Ureter (tissue), 1 donor: ENCODE results near the gene IFITM1. TPM values are rescaled to one million over a fixed set of nuclear protein-coding genes. Genes with fewer than 3 reads are reported as not detected.
A peak's percentile ranks its signal among the peaks of the same experiment; 100 is the strongest.

Experiments
- DNase-seq: peaks from one replicate; pipeline ENCODE4 v3.0.0-alpha.2; 2020; ENCODE audit warnings: low spot score
- total RNA-seq: library from RNA; stranded (reverse); gene quantifications from one replicate; pipeline ENCODE4 v1.2.4, GENCODE V29; 2023
- donor health status: DM: yes; HTN: yes; CAD: no.

IFITM1 gene
- total RNA-seq, 1 donor from 2014 or later = 150 TPM

GRCh38 chr11:282630-283360, 31.0 kb upstream of the IFITM1 start:
- DNase-seq = no peak

DNA sequence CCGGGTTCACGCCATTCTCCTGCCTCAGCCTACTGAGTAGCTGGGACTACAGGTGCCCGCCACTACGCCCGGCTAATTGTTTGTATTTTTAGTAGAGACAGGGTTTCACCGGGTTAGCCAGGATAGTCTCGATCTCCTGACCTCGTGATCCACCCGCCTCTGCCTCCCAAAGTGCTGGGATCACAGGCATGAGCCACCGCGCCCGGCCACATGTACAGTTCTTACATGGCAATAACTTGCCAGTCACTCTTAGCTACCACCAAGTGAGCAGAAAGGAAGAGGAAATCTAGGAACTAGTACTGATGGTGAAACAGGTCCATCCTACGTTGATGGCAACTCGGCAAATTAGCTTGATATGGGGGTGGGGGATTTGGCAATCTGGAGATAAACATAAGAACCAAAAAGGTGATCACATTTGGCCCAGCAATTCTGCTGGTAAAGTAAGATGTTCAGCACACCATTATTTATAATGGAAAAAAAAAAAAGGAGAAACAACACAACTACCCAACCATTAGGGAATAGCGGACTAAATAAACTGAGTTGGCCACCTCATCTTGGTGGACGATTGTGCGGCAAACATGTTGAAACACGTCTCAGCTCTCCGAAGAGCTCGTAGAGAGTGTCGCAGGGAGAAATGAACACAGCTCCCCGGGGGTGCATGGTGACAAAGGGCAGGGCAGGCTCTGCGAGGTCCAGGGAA, 30.3 kb upstream of the IFITM1 start:
- DNase-seq = no peak

- DNase-seq = peak; percentile 41
Measured at GRCh38 chr11:284105-285020, 29.5 kb upstream of the IFITM1 start.

- DNase-seq = peak; percentile 39
Measured at GRCh38 chr11:285021-285893, 28.6 kb upstream of the IFITM1 start.

DNA sequence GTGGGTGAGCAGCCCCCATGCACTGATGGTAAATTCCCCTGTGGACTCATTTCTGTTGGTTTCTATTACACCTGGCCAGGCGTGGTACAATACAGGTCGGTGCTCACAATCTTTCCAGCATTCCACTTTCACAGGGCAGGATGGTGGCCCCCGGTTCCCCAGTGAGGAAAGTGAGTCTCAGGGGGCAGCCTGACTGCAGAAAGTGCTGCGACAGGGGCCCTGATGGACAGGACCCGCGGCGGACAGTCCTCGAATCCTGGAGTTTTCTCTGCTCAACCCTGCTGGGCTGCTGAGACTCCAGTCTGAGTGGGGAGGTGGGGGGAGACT, 28.0 kb upstream of the IFITM1 start:
- DNase-seq = peak; percentile 41

DNA sequence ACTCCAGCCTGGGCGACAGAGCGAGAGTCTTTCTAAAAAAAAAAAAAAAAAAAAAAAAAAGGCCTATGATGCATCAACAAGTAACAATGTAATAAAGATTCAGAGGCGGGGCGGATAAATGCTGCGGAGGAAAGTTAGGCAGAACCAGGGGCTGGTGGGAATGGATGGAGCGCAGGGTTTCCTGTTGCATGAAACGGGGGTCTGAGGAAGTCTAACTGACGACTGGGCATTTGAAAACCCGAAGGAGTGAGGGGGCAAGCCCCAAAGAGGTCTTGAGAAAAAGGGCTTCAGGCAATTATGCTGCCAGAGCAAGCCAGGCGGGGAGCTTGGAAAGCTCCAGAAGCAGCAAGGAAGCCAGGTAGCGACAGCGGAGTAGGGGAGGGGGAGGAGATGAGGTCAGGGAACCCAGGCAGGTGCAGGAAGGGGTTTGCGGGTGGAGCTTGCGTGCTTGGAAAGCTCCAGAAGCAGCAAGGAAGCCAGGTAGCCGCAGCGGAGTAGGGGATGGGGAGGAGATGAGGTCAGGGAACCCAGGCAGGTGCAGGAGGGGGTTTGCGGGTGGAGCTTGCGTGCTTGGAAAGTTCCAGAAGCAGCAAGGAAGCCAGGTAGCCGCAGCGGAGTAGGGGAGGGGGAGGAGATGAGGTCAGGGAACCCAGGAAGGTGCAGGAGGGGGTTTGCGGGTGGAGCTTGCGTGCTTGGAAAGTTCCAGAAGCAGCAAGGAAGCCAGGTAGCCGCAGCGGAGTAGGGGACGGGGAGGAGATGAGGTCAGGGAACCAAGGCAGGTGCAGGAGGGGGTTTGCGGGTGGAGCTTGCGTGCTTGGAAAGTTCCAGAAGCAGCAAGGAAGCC, 26.6 kb upstream of the IFITM1 start:
- DNase-seq = peak; percentile 41

- peak; percentile 50 for DNase-seq
Measured at GRCh38 chr11:287821-288477, 25.9 kb upstream of the IFITM1 start.

DNA sequence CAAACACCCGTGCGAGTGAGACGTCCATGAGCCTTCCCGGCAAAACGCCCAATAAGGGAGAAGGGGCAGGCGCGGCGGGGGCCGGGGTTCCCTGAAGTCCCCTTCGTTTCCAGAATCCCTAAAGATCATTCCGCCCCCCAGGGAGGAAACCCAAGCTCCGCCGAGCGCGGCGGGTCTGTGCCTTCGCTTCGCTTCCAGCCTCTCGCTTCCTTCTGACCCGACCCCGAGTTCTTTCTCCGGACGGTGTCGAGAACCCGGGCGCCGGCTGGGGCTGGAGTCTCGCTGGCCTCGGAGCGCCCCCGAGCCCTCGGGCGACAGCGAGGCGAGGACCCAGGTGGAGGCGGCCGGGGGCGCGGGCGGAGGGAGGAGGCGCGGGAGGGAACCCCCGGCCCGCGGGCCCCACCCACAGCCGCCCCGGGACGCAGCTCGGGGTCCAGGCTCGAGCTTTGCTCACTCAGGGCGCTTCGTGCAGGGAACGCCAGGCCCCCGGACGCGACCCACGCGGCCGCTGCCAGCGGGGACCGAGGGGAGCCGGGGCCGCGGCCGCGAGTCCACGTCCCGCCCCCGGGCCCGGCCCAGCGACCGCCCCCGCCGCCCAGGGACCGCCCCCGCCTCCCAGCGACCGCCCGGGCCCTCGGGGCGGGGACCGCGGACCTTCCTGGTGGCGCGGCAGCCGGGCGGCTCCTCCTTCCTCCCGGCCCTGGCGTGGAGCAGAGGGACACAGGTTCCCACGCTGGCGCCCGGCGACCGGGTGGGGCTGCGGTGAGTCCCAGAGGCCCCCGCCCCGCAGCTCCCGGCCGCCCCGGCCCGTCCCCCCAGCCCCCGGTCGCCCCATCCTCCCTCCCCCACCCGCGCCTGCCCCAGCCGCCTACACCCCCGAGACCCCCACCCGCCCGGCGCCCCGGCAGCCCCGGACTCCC, 25.1 kb upstream of the IFITM1 start, which contains the start of gene PGGHG:
TSS of gene PGGHG (plus strand) at position 649 of the 920 bp plus-strand sequence. CDS start 691 bp downstream, outside the sequence.
- peak; percentile 75 for DNase-seq

DNA sequence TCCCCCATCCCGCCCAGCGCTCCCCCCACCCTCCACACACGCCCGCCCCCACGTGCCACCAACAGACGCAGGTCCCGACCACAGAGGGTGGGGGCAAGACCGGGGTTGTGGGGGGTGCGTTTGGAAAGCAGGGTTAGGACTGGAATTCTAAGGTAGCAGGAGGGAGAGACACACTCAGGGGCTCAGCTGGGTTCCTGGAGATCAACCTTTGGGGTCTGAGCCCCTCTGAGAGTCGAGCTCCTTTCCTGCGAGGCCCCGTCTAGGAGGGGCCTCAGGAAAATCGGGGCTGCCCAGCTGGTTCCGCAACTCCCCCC, 24.5 kb upstream of the IFITM1 start:
- peak; percentile 47 for DNase-seq

GRCh38 chr11:289712-290620, 23.9 kb upstream of the IFITM1 start:
- no peak for DNase-seq

- DNase-seq = no peak
Measured at GRCh38 chr11:290621-291231, 23.1 kb upstream of the IFITM1 start.

GRCh38 chr11:291281-292210, 22.3 kb upstream of the IFITM1 start:
- no peak for DNase-seq

- no peak for DNase-seq
Measured at GRCh38 chr11:292211-293121, 21.4 kb upstream of the IFITM1 start.

GRCh38 chr11:293271-293851, 20.5 kb upstream of the IFITM1 start:
- no peak for DNase-seq
